K562 (cell line): Measurements from ENCODE around the gene RARRES2. TPM values are rescaled to one million over a fixed set of nuclear protein-coding genes. Genes with fewer than 3 reads are reported as not detected.

Source experiments
- DDX20 ChIP-seq: fragments of 450-650 bp; IDR thresholded peaks from 2 replicates; pipeline ENCODE4 v1.6.1; 2016; ENCODE audit warnings: missing genetic modification characterization, low read depth, mild to moderate bottlenecking, missing compliant biosample characterization, moderate library complexity
- ETV6 ChIP-seq, 3 experiments: fragments of 150-350 bp in 1 of 3; sonication (generic) in 1 of 3; formaldehyde crosslinking in 1 of 3; IDR thresholded peaks; 2 replicates each; pipeline versions ENCODE4 v1.6.1 to v1.8.0; 2014 to 2022; ENCODE audit warnings: borderline replicate concordance in 2 of 3, low read depth in 2 of 3, antibody characterized with exemption in 1 of 3, low read length in 1 of 3, mild to moderate bottlenecking in 1 of 3, missing genetic modification reagents in 1 of 3
- L3MBTL2 ChIP-seq: fragments of 450-650 bp; IDR thresholded peaks from 2 replicates; pipeline ENCODE4 v1.6.1; 2016; ENCODE audit warnings: mild to moderate bottlenecking, moderate library complexity
- PML ChIP-seq: IDR thresholded peaks from 2 replicates; pipeline ENCODE4 v1.6.1; 2012; ENCODE audit warnings: low read length, inconsistent platforms
- SMAD4 ChIP-seq: fragments of 250-450 bp; sonication (Bioruptor Pico); conservative IDR thresholded peaks from 2 replicates; pipeline ENCODE4 v1.8.0; 2021; ENCODE audit warnings: inconsistent platforms, mild to moderate bottlenecking, moderate library complexity
- SMARCA4 ChIP-seq: fragments of 450-650 bp; IDR thresholded peaks from 2 replicates; pipeline ENCODE4 v1.6.1; 2016
- SMARCB1 ChIP-seq: IDR thresholded peaks from 2 replicates; pipeline ENCODE4 v1.6.1; 2011; ENCODE audit warnings: improper control_type of control experiment, low read depth; ENCODE audit not compliant: insufficient read length
- SRSF7 ChIP-seq: fragments of 200-400 bp; formaldehyde crosslinking; optimal IDR thresholded peaks from 2 replicates; pipeline ENCODE3; 2017; ENCODE audit warnings: mild to moderate bottlenecking, low read depth, low read length
- ZBED1 ChIP-seq: IDR thresholded peaks from 2 replicates; pipeline ENCODE4 v1.6.1; 2014
- ZNF212 ChIP-seq: fragments of 450-650 bp; formaldehyde crosslinking; IDR thresholded peaks from 2 replicates; pipeline ENCODE4 v1.4.0; 2020; ENCODE audit warnings: mild to moderate bottlenecking
- ZSCAN29 ChIP-seq: fragments of 450-650 bp; IDR thresholded peaks from 2 replicates; pipeline ENCODE4 v1.6.1; 2017
- polyA plus RNA-seq, 8 experiments: library from polyadenylated mRNA; depleted of rRNA in 4 of 8; stranded (reverse) in 5 of 8; unstranded in 3 of 8; fragments of >200 nt; fragmentation: Nextera tagmentation in 2 of 8; fragmentation: Illumina TruSeq in 1 of 8; extraction: Ambion mirVana in 2 of 8; extraction: Trizol in 1 of 8; gene quantifications; 2 replicates each; pipeline versions ENCODE4 v1.2.1 to v1.2.3, GENCODE V29; 2011 to 2014; ENCODE audit warnings: inconsistent platforms in 1 of 8, missing spikeins in 1 of 8
- total RNA-seq, 7 experiments: library from RNA; depleted of rRNA in 6 of 7; stranded (reverse); fragments of >200 nt in 6 of 7; fragmentation: Illumina TruSeq in 2 of 7; extraction: Trizol in 2 of 7; gene quantifications; 2 replicates each; pipeline versions ENCODE4 v1.2.1 to v1.2.3, GENCODE V29; 2011 to 2021; ENCODE audit warnings: low replicate concordance in 1 of 7
- TF ChIP-seq, protein P1 (sequence below), 2 experiments: fragments of 450-650 bp; IDR thresholded peaks; 2 replicates each; pipeline ENCODE4 v1.6.1; 2016
- TF ChIP-seq, protein P2 (sequence below), 2 experiments: fragments of 450-650 bp in 1 of 2; IDR thresholded peaks; 2 replicates each; pipeline ENCODE4 v1.6.1; 2011 to 2017; ENCODE audit warnings: low read depth in 2 of 2, antibody characterized with exemption in 1 of 2, borderline replicate concordance in 1 of 2, low read length in 1 of 2, mild to moderate bottlenecking in 1 of 2, mixed read lengths in 1 of 2; ENCODE audit not compliant: control insufficient read depth in 1 of 2
- TF ChIP-seq, protein P3 (sequence below): IDR thresholded peaks from 2 replicates; pipeline ENCODE4 v1.6.1; 2012; ENCODE audit warnings: low read depth, low read length, improper control_type of control experiment, borderline replicate concordance
- TF ChIP-seq, protein P4 (sequence below): fragments of 450-650 bp; IDR thresholded peaks from 2 replicates; pipeline ENCODE4 v1.6.1; 2018; ENCODE audit not compliant: partially characterized antibody

RARRES2 gene
- total and polyA plus RNA-seq, 9 of the 15 experiments (the other 6 are each of a cell fraction or from before 2014, with no cell fraction given): 0.11 to 1.7 (median 0.23) TPM; not detected in 6

DNA sequence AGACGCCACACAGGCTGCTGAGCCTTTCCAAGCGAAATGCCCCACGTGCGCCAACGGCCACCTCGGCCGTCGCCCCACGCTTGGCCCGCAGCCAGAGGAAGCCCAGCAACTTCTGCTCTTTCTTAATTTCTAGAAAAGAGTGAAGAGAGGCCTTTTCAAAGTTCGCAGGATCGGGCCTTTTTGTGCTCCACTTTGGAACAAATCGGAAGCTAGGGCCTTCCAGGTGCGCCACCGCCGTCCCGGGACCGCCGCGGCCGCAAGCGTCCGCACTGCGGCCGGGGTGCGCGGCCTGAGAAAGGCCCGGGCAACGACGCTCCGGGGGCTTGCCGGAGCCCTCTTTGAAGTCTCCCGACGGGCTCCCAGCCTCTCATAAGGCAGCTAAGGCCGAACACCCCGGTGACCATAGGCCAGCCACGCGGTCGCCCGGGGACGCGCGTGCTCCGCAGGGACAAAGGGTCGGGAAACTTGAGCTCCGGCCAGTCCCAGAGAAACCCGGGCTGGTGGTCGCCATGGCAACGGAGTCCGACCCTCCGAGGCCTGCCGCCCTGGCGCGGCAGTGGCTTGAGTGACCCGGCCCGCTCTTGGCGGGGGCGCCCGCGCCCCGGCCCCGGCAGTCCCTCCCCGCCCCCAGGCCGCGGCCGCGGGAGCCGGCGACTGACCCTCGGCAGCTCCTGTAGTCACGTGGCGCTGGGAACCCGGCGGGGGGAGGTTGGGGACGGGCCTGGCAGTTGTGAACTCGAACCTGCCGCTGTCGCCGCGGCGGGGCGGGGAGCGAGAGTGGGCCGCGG is 26.9 kb upstream of the RARRES2 start, which contains the start of gene REPIN1 (continued):
- no peak for TF ChIP-seq SRSF7
- no peak for TF ChIP-seq DDX20
- TF ChIP-seq, protein P1, sequence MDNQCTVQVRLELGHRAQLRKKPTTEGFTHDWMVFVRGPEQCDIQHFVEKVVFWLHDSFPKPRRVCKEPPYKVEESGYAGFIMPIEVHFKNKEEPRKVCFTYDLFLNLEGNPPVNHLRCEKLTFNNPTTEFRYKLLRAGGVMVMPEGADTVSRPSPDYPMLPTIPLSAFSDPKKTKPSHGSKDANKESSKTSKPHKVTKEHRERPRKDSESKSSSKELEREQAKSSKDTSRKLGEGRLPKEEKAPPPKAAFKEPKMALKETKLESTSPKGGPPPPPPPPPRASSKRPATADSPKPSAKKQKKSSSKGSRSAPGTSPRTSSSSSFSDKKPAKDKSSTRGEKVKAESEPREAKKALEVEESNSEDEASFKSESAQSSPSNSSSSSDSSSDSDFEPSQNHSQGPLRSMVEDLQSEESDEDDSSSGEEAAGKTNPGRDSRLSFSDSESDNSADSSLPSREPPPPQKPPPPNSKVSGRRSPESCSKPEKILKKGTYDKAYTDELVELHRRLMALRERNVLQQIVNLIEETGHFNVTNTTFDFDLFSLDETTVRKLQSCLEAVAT (IDR thresholded peaks at IDR 0.05): peak in 1 of 2 experiments; percentile 19; a peak in 1 of 4 replicates
- TF ChIP-seq SMARCA4: no peak
- TF ChIP-seq, protein P2, sequence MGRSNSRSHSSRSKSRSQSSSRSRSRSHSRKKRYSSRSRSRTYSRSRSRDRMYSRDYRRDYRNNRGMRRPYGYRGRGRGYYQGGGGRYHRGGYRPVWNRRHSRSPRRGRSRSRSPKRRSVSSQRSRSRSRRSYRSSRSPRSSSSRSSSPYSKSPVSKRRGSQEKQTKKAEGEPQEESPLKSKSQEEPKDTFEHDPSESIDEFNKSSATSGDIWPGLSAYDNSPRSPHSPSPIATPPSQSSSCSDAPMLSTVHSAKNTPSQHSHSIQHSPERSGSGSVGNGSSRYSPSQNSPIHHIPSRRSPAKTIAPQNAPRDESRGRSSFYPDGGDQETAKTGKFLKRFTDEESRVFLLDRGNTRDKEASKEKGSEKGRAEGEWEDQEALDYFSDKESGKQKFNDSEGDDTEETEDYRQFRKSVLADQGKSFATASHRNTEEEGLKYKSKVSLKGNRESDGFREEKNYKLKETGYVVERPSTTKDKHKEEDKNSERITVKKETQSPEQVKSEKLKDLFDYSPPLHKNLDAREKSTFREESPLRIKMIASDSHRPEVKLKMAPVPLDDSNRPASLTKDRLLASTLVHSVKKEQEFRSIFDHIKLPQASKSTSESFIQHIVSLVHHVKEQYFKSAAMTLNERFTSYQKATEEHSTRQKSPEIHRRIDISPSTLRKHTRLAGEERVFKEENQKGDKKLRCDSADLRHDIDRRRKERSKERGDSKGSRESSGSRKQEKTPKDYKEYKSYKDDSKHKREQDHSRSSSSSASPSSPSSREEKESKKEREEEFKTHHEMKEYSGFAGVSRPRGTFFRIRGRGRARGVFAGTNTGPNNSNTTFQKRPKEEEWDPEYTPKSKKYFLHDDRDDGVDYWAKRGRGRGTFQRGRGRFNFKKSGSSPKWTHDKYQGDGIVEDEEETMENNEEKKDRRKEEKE (IDR thresholded peaks at IDR 0.05; ENCODE audit: borderline replicate concordance in 1 of 2, control insufficient read depth in 1 of 2, low read depth in 2 of 2, low read length in 1 of 2): peak in 1 of 2 experiments; percentile 21; a peak in 1 of 4 replicates
- TF ChIP-seq, protein P3, sequence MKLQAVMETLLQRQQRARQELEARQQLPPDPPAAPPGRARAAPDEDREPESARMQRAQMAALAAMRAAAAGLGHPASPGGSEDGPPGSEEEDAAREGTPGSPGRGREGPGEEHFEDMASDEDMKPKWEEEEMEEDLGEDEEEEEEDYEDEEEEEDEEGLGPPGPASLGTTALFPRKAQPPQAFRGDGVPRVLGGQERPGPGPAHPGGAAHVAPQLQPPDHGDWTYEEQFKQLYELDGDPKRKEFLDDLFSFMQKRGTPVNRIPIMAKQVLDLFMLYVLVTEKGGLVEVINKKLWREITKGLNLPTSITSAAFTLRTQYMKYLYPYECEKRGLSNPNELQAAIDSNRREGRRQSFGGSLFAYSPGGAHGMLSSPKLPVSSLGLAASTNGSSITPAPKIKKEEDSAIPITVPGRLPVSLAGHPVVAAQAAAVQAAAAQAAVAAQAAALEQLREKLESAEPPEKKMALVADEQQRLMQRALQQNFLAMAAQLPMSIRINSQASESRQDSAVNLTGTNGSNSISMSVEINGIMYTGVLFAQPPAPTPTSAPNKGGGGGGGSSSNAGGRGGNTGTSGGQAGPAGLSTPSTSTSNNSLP: no peak
- peak; percentile 40; the same call in 1 of the 2 replicates for TF ChIP-seq PML
- TF ChIP-seq SMAD4 (CRISPR knock-in tag): peak; percentile 89
- TF ChIP-seq SMARCB1: no peak
- TF ChIP-seq, protein P4, sequence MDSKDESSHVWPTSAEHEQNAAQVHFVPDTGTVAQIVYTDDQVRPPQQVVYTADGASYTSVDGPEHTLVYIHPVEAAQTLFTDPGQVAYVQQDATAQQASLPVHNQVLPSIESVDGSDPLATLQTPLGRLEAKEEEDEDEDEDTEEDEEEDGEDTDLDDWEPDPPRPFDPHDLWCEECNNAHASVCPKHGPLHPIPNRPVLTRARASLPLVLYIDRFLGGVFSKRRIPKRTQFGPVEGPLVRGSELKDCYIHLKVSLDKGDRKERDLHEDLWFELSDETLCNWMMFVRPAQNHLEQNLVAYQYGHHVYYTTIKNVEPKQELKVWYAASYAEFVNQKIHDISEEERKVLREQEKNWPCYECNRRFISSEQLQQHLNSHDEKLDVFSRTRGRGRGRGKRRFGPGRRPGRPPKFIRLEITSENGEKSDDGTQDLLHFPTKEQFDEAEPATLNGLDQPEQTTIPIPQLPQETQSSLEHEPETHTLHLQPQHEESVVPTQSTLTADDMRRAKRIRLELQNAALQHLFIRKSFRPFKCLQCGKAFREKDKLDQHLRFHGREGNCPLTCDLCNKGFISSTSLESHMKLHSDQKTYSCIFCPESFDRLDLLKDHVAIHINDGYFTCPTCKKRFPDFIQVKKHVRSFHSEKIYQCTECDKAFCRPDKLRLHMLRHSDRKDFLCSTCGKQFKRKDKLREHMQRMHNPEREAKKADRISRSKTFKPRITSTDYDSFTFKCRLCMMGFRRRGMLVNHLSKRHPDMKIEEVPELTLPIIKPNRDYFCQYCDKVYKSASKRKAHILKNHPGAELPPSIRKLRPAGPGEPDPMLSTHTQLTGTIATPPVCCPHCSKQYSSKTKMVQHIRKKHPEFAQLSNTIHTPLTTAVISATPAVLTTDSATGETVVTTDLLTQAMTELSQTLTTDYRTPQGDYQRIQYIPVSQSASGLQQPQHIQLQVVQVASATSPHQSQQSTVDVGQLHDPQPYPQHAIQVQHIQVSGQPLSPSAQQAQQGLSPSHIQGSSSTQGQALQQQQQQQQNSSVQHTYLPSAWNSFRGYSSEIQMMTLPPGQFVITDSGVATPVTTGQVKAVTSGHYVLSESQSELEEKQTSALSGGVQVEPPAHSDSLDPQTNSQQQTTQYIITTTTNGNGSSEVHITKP: no peak
- TF ChIP-seq ETV6 (IDR thresholded peaks at IDR 0.05; ENCODE audit: borderline replicate concordance in 1 of 2, low read depth in 2 of 2, low read length in 1 of 2): peak in 1 of 2 experiments; percentile 13; a peak in 1 of 4 replicates
- peak; percentile 83; the same call in 1 of the 2 replicates for TF ChIP-seq ETV6 (CRISPR knock-in tag; IDR thresholded peaks at IDR 0.05; ENCODE audit: borderline replicate concordance)
- no peak for TF ChIP-seq ZSCAN29
- TF ChIP-seq ZBED1: no peak
- TF ChIP-seq L3MBTL2: peak; percentile 99
- 0 out of 2 replicates have a peak, but pooled peaks have one; percentile 45 for TF ChIP-seq ZNF212 (CRISPR knock-in tag)
